NCI-H82 treated with DMSO at 0.1 percent for 48 hours (cell line): ENCODE results near the gene CP.
"Not testable (repeated sequence)": the region's sequence is repeated elsewhere in the genome, so short reads cannot be mapped to it uniquely, and the experiment has no call there.

Source experiments
- DNase-seq: peaks from one replicate; lab custom pipeline; 2025; ENCODE audit not compliant: unreplicated experiment; lab: John Stamatoyannopoulos, UW

The CP gene

DNA sequence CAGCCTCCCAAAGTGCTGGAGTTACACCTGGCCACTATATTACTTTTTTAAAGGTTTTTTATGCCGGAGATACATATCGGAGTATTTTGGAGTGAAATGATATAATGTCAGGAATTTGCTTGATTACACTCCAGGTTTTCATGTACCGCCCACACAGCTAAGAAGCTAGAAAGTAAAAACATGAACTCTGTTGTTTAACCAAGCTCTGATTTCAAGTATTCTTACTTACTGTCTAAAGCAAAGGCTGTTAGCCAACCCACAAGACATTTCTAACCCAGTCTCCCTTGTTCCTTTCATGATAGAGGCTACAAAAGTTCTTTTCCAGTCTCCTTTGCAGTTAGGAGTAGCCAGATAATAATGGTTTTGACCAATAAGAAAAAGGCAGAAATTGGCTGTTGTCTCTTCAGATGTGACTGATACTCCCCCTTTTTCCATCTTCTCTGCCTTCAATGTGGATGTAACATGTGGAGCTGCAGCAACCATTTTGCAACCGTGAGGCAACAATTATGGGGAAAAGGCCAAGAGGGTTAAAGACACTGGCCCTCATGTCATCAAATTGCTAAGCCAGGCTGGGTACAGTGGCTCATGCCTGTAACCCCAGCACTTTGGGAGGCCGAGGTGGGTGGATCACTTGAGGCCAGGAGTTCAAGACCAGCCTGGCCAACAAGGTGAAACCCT lies 6.1 kb upstream of the CP start:
- DNase-seq: no peak

DNA sequence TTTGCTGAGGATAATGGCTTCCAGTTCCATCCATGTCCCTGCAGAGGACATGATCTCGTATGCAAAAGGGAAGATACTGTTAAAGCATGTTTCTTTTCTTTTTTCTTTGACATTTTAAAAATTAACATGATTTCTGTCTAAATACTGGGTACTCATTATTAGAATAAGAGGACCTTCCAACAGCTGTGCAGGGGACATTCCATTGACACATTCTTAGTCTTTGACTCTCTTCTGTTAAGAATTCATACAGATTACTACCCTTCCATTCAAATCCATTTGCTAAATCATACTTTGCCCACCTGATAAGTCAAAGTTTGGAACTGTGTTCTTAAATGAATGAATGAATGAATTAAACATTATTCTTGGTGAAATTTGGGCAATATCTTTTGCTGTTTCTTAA lies 5.1 kb upstream of the CP start:
- no peak for DNase-seq

DNA sequence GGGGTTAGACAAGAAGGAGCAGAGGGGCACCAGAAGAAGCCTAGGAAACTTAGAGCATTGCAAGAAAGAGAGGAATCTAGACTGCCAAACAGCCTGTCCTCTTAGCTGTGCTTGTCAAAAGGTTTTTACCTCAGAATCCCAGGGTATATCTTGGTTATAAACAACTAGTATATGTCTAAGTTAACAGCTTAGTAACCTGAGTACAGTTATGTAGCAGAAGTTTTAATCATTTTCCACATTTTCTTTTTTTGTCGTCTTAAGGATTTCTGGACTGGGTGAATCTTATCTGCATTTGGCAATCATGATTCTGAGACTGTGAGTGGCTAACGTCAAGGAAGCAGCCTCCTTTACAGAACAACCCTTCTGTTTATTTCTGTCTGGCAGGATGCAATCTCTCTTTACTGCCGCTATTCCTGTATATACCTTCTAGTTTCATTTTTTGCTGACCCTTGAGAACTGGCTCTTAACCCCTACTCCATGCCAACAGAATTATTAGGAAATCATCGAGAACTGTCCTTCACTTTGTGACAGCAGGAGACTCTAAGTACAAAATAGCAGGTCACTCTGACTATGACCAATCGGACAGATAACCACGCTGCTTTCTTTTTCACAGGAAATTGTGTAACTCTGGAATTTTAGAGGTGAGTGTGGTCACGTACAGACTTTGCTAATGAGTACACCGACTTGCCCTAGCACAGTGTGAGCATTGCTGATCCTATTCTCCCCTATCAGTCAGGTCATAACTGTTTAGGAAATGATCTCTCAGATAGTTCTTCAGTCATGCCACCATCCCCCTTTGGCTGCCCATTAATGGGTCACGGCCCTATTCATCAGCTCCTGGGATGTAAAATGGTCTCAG lies 3.3 kb upstream of the CP start:
- DNase-seq: no peak

DNA sequence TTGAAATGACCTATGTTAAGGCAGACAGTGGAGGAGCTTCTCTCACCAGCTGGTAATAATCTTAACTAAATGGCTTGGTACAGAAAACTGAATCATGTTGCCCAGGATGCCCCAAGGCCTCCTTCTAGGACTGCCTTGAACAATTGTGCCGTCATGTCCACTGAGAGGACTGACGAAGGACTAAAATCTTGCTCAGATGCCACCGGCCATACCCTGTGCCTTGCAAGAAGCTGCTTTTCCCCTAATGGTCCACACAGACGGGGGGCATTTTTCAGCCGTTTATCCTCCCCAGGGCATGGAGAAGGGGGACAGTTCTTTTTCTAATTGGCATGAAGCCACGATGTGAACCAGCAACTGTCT lies 1.8 kb upstream of the CP start:
- DNase-seq: no peak

DNA sequence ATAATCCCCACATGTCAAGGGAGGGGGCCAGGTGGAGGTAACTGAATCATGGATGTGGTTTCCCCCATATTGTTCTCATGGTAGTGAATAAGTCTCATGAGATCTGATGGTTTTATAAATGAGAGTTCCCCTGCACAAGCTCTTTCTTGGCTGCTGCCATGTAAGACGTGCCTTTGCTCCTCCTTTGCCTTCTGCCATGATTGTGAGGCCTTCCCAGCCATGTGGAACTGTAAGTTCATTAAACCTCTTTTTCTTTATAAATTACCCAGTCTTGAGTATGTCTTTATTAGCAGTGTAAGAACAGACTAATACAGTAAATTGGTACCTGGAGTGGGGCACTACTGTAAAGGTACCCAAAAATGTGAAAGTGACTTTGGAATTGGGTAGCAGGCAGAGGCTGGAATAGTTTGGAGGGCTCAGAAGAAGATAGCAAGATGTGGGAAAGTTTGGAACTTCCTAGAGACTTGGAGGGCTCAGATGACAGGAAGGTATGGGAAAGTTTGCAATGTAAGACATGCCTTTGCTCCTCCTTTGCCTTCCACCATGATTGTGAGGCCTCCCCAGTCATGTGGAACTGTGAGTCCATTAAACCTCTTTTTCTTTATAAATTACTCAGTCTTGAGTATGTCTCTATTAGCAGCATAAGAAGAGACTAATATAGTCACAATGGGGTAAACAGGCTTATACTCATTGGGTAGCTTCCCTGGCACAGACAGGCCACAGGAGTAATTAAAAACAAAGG lies 2.1 kb downstream of the CP start:
- not testable (repeated sequence) for DNase-seq

DNA sequence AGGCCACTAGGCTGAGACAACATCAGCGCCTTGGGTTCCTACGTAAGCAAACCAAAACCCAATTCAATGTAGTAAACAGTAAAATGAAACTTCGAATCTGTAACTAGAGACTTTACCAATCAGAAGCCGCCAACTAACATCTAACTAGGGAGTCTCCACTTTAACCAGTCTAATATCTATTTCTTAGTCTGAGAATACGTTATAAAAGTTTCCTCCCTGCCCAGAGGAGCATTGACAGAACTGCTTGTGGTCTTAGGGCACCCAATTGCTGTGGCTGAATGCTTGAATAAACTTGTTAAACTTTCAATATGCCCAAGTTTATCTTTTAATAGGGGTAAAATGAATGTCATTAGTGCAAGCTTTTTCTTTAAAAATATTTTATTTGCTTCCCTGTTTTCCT lies 4.3 kb downstream of the CP start:
- no peak for DNase-seq

DNA sequence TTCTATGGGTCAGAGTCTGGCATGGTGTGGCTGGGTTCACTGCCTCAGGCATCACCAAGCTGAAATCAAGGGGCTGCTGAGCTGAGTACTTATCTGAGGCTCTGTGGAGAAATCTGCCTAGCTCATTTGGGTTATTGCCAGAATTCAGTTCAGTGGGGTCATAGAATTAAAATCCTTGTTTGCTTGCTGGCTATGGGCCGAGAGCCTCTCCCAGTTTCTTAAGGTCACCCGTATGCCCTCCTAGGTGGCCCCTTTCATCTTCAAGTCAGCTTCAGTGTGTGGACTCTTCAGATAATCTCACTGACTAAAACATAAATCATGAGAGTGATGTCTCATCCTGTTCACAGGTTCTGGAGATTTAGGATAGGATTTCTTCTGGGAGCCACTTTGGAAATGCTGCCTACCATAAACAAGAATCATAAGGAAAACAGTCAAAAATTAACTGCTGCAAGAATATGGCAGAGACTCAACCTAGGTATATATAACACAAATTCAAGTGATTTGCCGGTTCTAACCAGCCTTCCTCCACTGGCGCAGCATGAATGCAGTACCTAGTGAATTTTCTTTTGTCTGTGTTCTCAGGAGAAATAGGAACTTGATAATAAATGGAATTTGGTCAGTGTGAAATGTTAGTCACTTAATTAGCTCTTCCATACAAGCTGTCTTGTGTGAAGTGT lies 5.3 kb downstream of the CP start:
- DNase-seq: peak; percentile 15

DNA sequence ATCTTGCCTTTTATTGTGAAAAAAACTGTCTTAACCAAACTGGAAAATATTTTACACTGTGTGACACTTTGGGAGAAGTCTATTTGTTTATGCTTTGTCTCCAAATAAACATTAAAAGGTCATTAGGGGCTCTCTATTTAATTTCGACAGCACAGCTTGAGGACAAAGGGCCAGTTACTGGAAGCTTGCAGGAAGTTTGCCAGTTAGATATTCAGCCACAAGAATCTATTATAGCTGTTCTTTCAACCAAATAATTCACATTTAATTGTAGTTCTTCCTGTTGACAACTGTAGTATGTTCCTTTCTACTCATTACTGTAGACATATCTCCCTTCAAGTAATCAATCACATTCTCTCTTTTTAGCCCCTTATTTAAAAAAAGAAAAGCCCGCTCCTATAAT lies 6.1 kb downstream of the CP start:
- no peak for DNase-seq

DNA sequence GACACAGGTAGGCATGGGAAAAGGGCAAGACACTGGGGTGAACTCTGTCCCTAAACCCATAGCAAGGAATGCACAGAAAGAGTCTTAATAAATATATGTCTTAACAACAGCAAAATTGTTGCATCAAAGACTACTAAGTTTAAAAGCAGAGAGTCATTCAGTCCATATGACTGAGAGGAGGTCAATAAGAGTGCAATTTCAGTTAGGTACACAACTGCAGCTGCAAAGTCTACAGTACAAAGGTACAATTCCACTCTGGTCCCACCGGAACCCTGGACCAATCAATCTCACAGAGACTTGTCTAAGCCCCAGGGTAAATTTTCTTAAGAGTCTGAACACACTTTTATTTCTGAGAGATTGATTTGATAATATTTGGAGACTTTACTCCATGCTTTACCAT lies 6.9 kb downstream of the CP start:
- no peak for DNase-seq

DNA sequence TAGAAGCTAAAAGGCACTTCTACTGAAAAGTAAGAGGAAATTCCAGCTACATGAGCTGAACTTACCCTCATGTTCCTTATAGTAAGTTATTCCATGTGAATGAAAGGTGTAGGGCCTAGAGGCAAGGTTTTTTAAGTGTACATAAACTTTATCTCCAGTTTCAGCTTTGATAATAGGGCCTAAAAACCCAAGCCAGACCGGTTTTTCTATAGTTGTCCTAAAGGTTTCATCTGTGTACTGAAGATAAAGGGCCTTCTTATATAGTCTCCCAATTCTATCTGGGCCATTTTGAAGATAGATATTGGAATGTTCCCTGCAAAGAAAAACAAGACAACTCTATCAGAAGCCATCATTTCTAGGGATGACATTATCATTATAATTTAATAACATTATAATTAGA lies 9.2 kb downstream of the CP start:
- no peak for DNase-seq

DNA sequence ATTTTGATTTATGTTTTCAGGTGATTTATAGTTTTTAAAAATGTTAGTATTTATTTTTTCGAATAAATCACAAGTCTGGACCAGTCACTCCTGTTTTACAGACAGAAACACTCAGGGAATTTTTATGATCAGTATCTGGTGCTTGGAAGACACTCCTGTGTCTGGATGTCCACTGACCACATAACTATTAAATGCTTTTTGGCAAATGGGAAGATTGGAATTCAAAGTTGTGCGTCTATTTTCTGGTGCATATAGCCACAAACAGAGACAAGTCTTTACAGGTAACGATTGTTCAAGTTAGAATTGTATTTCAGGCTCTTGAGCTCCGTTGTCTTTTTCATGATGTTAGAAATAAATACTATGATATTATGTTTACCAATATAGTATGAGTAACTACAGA lies 12.2 kb downstream of the CP start:
- DNase-seq: no peak

DNA sequence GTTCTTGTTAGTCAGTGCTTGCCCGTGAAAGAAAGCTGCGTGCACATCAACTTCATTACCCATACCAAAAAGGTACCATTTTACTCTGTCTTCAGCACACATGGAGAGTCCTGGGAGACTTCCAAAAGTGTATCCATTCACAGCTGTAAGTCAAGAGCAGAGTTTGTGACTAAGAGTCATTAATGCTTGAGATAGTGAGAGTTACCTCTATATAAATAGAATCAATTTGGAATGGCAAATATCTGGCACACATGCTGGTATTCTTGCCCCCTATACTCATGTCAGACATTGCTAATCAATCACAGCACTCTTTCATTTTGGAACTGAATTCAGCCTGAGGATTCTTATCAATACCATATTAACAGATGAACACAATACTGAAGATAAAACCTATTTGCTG lies 14.2 kb downstream of the CP start:
- DNase-seq: no peak

DNA sequence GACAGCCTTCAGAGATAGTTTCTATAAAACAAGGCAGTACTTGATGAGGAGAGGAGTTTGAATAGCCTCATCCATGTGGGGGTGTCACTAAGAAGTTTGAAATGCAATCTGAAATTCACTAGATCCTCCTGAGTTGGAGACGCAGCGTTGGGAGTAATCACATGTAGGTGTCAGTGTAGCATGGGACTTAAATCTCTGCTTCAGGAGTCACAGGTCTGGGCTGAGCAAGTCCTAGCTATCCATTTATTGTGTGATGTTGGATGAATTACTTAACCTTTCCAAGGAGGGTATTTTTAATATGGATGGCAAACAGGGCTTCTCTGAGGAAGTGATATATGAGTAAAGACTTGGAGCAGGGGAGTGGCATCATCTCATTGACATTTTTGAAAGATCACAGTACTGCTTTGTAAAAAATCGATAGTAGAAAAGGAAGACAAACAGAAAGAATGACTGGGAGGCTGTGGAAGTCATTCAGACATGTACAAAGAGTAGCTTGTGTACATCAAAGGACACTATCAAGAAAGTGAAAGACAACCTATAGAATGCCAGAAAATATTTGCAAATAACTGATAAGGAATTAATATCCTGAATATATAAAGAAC lies 17.1 kb downstream of the CP start:
- no peak for DNase-seq

DNA sequence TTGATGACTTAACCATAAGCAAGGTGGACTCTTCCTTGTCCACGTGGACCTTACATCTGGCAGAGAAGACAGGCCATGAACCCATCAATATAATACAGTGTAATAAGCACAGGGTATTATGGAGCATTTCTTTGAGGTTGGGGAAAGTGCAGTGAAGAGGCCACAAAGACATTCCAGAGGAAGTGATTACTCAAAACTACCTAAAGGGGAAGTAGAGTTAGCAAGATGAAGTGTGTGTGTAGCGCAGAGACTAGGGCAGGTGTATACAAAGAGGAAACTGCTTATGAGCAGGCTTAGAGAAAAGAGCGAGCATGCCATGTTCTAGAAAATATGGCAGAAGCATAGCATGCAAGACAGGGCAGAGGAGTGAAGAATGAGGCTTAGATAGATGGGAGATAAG lies 17.9 kb downstream of the CP start:
- DNase-seq: no peak

DNA sequence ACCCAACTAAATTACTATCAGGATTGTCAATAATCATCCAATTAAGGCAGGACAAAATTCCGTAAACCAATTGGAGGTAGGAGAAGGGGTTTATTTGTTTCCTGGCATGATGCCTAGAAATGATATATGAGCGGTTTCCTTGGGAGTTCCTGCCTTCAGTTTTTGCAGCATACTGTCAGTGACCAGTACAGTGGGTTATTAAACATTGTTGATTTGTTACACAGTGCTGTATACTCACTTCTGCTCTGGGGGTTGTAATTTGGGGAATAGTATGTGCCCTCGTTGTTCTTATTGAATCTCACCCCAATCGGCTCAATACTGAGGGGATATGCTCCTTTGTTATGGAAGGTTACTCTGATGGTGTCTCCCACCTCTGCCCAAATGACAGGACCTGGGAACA lies 22.2 kb downstream of the CP start:
- DNase-seq: peak; percentile 51

DNA sequence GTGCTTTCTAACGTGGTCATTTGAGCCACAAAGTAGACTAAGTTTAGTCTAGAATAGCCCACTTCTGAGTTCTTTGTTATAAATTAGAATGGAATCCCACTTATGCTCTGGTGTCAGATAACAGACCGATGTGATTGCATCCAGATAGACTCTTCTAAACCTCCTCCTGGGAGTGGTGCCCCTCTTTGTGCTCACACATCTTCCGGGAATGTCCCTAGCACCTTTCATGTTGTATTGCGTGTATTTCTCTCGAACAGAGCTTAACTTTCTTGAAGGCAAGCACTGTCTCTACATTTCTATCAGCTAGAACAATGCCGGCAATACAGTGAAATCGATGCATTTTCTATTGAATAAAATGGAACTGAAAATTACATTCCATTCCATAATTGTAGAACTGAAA lies 23.0 kb downstream of the CP start:
- no peak for DNase-seq

DNA sequence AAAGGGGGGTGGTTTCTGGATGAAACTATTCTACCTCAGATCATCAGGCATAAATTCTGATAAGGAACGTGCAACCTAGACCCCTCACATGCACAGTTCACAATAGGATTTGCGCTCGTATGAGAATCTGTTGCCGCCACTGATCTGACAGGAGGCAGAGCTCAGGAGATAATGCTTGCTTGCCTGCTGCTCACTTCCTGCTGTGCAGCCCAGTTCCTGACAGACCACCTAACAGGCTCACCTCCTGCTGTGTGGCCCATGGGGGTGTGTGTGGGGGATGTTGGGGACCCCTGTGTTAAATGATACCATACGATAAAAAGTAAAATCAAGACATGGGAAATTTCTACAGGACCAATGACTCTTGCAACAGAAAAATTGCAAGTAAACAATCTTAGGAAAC lies 24.0 kb downstream of the CP start:
- DNase-seq: peak; percentile 65

DNA sequence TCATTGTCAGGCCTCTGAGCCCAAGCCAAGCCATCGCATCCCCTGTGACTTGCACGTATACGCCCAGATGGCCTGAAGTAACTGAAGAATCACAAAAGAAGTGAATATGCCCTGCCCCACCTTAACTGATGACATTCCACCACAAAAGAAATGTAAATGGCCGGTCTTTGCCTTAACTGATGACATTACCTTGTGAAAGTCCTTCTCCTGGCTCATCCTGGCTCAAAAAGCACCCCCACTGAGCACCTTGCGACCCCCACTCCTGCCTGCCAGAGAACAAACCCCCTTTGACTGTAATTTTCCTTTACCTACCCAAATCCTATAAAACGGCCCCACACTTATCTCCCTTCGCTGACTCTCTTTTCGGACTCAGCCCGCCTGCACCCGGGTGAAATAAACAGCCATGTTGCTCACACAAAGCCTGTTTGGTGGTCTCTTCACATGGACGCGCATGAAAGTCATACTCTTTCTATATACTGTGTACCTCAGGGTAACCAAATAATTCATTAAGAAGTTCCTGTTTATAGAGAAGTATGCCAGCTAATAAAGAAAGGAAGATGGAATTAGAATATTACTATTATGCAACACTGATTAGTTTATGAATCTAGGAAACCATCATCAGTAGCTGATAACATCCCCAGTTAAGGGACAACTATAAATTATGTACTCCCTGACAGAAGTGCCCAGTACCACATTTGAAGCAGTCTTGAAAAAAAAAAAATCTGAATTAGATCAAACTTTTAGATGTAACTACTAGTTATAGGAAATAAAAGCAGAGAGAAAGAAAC lies 24.6 kb downstream of the CP start:
- DNase-seq: not testable (repeated sequence)

DNA sequence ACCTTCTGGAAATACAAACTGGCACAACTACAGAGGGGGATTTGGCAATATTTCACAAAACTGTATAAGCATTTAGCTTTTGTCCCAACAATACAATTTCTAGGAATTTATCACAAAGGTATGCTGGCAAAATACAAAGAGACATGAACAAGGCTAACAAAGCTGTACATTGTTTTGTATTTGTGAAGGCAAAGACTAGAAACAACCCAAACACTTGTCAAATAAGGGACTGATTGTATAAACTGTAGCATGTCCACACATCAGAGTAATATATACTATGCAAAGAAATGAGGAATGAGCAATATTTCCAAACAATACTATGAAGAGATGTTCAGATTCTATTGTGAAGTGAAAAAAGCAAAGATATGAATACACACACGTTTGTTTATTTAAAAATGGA lies 26.4 kb downstream of the CP start:
- DNase-seq: no peak

DNA sequence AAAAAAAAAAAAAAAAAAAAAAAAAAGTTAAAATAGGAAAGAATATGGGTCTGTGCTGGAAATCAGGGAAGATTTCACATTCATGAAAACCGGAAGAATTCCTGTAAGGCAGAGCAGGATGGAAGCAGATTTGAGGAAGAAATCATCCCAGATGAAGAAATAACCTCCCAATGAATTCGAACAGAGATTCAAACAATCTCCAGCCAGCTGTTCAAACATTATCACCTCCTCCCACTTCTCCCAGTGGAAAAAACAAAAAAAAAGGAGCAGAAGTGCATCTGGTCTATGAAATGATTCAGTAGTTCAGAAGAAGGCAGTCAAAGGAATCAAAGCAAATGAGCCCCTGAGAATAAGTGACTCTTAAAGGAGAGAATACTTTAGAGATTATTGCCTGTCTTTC lies 33.1 kb downstream of the CP start:
- no peak for DNase-seq
